HepG2 (cell line): Measurements from ENCODE around the gene MRPL18. TPM values are rescaled to one million over a fixed set of nuclear protein-coding genes. Genes with fewer than 3 reads are reported as not detected.

Experiments used
- ATM ChIP-seq: fragments of 450-650 bp; IDR thresholded peaks from 2 replicates; pipeline ENCODE4 v1.7.1; 2017; ENCODE audit warnings: mild to moderate bottlenecking, borderline replicate concordance
- KLF11 ChIP-seq: IDR thresholded peaks from 2 replicates; pipeline ENCODE4 v1.6.1; 2016; ENCODE audit warnings: missing compliant biosample characterization
- RARG ChIP-seq: sonication (generic); formaldehyde crosslinking; IDR thresholded peaks from 2 replicates; pipeline ENCODE4 v1.4.0; 2020; ENCODE audit warnings: low read depth, mild to moderate bottlenecking, missing genetic modification reagents
- SETDB1 ChIP-seq: sonication (generic); formaldehyde crosslinking; IDR thresholded peaks from 2 replicates; pipeline ENCODE4 v1.5.1; 2020; ENCODE audit warnings: missing genetic modification reagents, mild to moderate bottlenecking, borderline replicate concordance
- SNAPC2 ChIP-seq: sonication (generic); formaldehyde crosslinking; IDR thresholded peaks from 2 replicates; pipeline ENCODE4 v1.8.1; 2022; ENCODE audit warnings: mild to moderate bottlenecking, missing genetic modification reagents
- SPEN ChIP-seq: sonication (generic); formaldehyde crosslinking; IDR thresholded peaks from 2 replicates; pipeline ENCODE4 v1.5.1; 2020; ENCODE audit warnings: low read depth, mild to moderate bottlenecking, missing genetic modification reagents
- YEATS2 ChIP-seq: sonication (generic); formaldehyde crosslinking; IDR thresholded peaks from 2 replicates; pipeline ENCODE4 v1.4.0; 2020; ENCODE audit warnings: missing genetic modification reagents, borderline replicate concordance
- ZNF382 ChIP-seq: sonication (generic); formaldehyde crosslinking; IDR thresholded peaks from 2 replicates; pipeline ENCODE4 v1.5.0; 2020; ENCODE audit warnings: missing genetic modification reagents, mild to moderate bottlenecking, borderline replicate concordance
- ZNF441 ChIP-seq: sonication (generic); formaldehyde crosslinking; IDR thresholded peaks from 2 replicates; pipeline ENCODE4 v1.7.0; 2021; ENCODE audit warnings: missing genetic modification reagents, borderline replicate concordance
- ZNF530 ChIP-seq: sonication (generic); formaldehyde crosslinking; IDR thresholded peaks from 2 replicates; pipeline ENCODE4 v1.5.0; 2020; ENCODE audit warnings: low read depth, mild to moderate bottlenecking, missing genetic modification reagents
- ZNF7 ChIP-seq: IDR thresholded peaks from 2 replicates; pipeline ENCODE4 v1.6.1; 2016; ENCODE audit warnings: missing biosample characterization, missing genetic modification reagents
- polyA plus RNA-seq, 8 experiments: library from polyadenylated mRNA; depleted of rRNA in 3 of 8; stranded (reverse) in 7 of 8; unstranded in 1 of 8; fragments of >200 nt; fragmentation: Illumina TruSeq in 4 of 8; extraction: Trizol in 4 of 8; gene quantifications; 2 replicates each; pipeline versions ENCODE4 v1.2.1 to v1.2.3, GENCODE V29; 2011 to 2016; ENCODE audit warnings: low read depth in 4 of 8, missing spikeins in 1 of 8, mixed read lengths in 1 of 8; ENCODE audit not compliant: insufficient read depth in 1 of 8
- total RNA-seq, 5 experiments: library from RNA; depleted of rRNA; stranded (reverse); fragments of >200 nt; fragmentation: Illumina TruSeq; extraction: Trizol; gene quantifications; 2 replicates each; pipeline ENCODE4 v1.2.3, GENCODE V29; 2016; ENCODE audit warnings: low read depth in 1 of 5
- TF ChIP-seq, protein P1 (sequence below): sonication (generic); formaldehyde crosslinking; IDR thresholded peaks from one replicate; pipeline ENCODE4 v1.5.1; 2020; ENCODE audit warnings: mild to moderate bottlenecking, missing genetic modification reagents; ENCODE audit errors: not compliant biosample characterization
- TF ChIP-seq, protein P2 (sequence below): sonication (generic); formaldehyde crosslinking; IDR thresholded peaks from 2 replicates; pipeline ENCODE4 v1.4.0; 2020; ENCODE audit warnings: mild to moderate bottlenecking, missing genetic modification reagents
- TF ChIP-seq, protein P3 (sequence below): sonication (generic); formaldehyde crosslinking; IDR thresholded peaks from 2 replicates; pipeline ENCODE4 v1.4.0; 2020; ENCODE audit warnings: missing genetic modification reagents

Gene MRPL18
- total and polyA plus RNA-seq, 2 of the 13 experiments (the other 11 are each of a cell fraction or from before 2014, with no cell fraction given): 85.6 to 176 TPM

DNA sequence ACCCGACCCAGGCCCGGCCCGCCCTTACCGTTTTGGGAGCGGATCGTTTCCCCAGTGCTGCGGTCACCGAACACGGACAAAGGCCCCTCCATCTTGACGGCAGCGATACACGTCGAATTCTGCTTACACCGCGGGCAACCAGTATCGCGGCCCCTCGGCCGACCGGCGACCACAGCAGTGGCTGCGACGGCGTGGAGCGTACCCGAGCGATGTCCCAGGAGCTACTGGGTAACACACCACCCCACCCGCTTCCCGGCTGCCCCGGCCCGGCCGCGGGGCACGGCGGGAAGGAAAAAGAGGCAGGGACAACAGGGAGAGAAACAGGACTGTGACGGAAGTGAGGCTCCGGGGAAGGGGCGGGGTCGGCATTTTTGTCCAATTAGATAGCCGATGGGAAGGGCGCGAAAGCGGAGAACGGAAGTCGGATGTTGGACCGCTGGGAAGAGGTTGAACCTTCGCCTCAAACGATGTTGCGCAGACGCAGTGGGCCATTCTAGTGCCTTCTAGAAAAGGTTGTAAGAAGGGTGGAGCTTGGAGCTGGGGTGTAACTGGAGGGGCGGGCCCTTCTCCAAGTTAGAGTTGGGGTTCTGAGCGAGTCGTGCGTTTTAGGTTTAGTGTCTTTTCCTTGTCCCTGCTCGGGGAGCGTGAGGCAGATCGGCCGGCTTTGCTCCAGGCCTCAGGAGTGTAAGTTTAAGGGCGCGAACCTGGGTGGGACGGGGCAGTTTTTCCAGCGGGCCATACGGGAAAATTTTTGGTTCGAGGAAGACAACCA is 704 bp upstream of the MRPL18 start, which contains the start of gene TCP1 (continued):
- peak; percentile 95 for TF ChIP-seq YEATS2 (CRISPR knock-in tag)
- peak; percentile 24; the same call in 1 of the 2 replicates for TF ChIP-seq RARG (CRISPR knock-in tag)
- TF ChIP-seq ZNF7: no peak
- TF ChIP-seq, protein P1, sequence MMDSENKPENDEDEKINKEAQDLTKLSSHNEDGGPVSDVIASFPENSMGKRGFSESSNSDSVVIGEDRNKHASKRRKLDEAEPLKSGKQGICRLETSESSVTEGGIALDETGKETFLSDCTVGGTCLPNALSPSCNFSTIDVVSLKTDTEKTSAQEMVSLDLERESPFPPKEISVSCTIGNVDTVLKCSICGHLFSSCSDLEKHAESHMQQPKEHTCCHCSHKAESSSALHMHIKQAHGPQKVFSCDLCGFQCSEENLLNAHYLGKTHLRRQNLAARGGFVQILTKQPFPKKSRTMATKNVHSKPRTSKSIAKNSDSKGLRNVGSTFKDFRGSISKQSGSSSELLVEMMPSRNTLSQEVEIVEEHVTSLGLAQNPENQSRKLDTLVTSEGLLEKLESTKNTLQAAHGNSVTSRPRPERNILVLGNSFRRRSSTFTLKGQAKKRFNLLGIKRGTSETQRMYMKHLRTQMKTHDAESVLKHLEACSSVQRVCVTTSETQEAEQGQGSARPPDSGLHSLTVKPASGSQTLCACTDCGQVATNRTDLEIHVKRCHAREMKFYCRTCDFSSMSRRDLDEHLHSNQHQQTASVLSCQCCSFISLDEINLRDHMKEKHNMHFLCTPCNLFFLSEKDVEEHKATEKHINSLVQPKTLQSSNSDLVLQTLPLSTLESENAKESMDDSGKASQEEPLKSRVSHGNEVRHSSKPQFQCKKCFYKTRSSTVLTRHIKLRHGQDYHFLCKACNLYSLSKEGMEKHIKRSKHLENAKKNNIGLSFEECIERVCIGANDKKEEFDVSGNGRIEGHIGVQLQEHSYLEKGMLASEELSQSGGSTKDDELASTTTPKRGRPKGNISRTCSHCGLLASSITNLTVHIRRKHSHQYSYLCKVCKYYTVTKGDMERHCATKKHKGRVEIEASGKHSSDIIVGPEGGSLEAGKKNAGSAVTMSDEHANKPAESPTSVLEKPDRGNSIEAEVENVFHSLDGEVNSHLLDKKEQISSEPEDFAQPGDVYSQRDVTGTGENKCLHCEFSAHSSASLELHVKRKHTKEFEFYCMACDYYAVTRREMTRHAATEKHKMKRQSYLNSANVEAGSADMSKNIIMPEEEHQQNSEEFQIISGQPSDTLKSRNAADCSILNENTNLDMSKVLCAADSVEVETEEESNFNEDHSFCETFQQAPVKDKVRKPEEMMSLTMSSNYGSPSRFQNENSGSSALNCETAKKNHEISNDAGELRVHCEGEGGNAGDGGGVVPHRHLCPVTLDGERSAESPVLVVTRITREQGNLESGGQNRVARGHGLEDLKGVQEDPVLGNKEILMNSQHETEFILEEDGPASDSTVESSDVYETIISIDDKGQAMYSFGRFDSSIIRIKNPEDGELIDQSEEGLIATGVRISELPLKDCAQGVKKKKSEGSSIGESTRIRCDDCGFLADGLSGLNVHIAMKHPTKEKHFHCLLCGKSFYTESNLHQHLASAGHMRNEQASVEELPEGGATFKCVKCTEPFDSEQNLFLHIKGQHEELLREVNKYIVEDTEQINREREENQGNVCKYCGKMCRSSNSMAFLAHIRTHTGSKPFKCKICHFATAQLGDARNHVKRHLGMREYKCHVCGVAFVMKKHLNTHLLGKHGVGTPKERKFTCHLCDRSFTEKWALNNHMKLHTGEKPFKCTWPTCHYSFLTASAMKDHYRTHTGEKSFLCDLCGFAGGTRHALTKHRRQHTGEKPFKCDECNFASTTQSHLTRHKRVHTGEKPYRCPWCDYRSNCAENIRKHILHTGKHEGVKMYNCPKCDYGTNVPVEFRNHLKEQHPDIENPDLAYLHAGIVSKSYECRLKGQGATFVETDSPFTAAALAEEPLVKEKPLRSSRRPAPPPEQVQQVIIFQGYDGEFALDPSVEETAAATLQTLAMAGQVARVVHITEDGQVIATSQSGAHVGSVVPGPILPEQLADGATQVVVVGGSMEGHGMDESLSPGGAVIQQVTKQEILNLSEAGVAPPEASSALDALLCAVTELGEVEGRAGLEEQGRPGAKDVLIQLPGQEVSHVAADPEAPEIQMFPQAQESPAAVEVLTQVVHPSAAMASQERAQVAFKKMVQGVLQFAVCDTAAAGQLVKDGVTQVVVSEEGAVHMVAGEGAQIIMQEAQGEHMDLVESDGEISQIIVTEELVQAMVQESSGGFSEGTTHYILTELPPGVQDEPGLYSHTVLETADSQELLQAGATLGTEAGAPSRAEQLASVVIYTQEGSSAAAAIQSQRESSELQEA (CRISPR knock-in tag): no peak
- no peak for TF ChIP-seq ZNF441 (CRISPR knock-in tag)
- TF ChIP-seq, protein P2, sequence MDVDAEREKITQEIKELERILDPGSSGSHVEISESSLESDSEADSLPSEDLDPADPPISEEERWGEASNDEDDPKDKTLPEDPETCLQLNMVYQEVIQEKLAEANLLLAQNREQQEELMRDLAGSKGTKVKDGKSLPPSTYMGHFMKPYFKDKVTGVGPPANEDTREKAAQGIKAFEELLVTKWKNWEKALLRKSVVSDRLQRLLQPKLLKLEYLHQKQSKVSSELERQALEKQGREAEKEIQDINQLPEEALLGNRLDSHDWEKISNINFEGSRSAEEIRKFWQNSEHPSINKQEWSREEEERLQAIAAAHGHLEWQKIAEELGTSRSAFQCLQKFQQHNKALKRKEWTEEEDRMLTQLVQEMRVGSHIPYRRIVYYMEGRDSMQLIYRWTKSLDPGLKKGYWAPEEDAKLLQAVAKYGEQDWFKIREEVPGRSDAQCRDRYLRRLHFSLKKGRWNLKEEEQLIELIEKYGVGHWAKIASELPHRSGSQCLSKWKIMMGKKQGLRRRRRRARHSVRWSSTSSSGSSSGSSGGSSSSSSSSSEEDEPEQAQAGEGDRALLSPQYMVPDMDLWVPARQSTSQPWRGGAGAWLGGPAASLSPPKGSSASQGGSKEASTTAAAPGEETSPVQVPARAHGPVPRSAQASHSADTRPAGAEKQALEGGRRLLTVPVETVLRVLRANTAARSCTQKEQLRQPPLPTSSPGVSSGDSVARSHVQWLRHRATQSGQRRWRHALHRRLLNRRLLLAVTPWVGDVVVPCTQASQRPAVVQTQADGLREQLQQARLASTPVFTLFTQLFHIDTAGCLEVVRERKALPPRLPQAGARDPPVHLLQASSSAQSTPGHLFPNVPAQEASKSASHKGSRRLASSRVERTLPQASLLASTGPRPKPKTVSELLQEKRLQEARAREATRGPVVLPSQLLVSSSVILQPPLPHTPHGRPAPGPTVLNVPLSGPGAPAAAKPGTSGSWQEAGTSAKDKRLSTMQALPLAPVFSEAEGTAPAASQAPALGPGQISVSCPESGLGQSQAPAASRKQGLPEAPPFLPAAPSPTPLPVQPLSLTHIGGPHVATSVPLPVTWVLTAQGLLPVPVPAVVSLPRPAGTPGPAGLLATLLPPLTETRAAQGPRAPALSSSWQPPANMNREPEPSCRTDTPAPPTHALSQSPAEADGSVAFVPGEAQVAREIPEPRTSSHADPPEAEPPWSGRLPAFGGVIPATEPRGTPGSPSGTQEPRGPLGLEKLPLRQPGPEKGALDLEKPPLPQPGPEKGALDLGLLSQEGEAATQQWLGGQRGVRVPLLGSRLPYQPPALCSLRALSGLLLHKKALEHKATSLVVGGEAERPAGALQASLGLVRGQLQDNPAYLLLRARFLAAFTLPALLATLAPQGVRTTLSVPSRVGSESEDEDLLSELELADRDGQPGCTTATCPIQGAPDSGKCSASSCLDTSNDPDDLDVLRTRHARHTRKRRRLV: peak; percentile 85
- TF ChIP-seq ZNF530 (CRISPR knock-in tag): 0 out of 2 replicates have a peak, but pooled peaks have one; percentile 83
- TF ChIP-seq KLF11 (CRISPR knock-in tag): peak; percentile 69
- no peak for TF ChIP-seq SNAPC2 (CRISPR knock-in tag)
- TF ChIP-seq ATM: no peak
- TF ChIP-seq, protein P3, sequence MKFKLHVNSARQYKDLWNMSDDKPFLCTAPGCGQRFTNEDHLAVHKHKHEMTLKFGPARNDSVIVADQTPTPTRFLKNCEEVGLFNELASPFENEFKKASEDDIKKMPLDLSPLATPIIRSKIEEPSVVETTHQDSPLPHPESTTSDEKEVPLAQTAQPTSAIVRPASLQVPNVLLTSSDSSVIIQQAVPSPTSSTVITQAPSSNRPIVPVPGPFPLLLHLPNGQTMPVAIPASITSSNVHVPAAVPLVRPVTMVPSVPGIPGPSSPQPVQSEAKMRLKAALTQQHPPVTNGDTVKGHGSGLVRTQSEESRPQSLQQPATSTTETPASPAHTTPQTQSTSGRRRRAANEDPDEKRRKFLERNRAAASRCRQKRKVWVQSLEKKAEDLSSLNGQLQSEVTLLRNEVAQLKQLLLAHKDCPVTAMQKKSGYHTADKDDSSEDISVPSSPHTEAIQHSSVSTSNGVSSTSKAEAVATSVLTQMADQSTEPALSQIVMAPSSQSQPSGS (CRISPR knock-in tag): peak; percentile 81
- TF ChIP-seq SETDB1 (CRISPR knock-in tag): no peak
- no peak for TF ChIP-seq ZNF382 (CRISPR knock-in tag)
- TF ChIP-seq SPEN (CRISPR knock-in tag): peak; percentile 88
